HG03378 (cell line): ENCODE results near the gene STK25.

Experiments used
- ATAC-seq: cut with Tn5 transposase; IDR thresholded peaks from one replicate; pipeline ENCODE4 v1.9.1; 2021; ENCODE audit warnings: mild to moderate bottlenecking, moderate library complexity; ENCODE audit not compliant: unreplicated experiment

STK25 gene

DNA sequence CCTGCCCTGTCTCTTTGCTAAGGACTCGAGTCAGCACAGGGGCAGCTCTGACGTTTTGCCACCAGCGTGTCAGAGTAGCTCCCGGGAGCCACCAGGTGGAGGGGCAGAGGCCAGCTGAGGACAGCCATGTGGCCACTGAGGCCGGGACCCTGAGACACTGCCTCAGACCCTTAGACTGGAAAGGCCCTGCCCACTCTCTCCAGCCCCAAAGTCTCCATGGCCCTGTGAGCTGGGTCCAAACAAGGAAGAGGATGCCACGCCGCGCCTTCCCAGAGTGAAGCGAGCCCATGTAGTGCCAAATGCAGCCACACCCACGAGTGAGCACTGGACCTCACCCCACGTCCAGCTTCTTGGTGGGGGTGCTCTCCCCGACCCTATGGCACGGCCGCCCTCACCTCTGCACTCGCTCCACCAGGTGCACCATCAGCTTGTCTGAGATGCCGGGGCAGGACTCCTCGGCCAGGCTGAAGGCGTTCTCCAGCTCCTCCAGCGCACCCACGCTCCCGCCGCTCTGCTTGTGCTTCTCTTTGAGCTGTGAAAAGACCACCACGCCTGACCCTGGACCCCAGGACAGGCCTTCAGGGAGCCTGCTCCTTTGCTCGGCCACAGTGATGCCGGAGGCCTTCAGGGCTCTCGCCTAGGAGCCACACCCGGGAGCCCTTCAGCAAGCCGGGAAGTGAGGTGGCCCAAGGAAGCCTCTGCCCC lies 12.2 kb downstream of the STK25 start:
- no peak for ATAC-seq

DNA sequence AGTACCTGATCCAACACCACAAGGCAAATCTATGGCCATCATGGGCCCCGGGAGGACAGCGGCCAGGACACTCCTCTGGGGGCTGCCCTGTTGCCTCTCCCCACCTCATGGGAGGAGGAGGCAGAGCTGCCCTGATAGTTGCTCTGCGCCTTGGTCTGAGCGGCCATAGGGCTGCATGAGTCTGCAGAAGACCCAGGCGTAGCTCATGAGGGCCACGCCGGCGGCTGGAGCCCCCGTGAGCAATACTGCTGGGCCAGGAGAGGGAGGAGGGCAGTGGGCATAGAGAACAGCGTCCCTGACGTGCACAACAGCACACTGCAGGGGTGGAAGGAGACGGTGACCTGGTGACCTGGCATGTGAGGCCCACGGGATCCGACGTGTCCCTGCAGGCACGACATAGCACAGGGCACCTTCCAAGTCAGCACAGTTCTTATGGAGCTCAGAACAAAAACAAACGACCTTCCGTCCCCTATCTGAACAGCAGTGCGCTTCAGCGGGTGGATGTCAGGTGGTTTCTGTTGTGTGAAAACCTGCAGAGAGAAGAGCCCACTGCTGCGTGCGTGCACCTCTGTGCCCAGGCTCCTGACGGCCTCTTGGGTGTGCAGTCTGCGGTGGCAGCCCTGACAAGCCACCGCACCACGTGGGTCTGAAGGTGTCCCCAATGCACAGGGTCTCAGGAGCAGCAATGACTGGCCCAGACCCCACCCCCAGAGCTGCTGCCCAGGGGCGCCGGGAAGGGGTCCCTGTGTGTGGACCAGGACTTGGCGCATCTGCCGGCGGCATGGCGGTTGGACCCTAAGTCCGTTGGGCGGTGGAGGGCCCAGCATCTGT lies 13.0 kb downstream of the STK25 start:
- ATAC-seq, result no peak

DNA sequence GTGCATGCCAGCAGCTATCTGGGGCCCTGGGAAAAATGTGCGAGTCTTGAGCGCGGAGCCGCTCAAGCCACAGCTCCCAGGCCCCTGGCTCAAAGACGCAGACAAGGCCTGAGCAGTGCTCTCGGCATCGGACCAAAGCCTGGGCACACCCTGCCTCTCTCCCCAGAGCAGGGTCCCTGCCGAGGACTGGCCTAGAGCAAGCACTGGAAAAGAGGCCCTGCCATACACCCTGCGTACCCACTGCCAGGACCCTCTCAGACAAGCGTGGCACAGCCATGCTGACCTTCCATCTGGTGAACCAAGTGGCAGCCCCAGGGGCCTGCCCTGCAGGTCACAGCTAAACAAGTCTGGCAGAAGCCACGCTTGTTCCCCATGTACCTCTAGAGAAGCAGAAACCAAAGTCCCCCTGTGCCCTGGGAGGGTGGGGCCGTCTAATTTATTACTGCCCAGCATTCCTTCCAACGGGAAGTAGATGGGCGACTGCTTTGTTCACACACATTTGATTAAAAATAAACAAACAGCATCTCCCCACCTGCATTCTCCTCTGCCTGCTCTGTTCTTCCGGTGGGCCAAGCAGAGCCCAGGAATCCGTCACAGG lies 14.0 kb downstream of the STK25 start:
- ATAC-seq, result no peak

DNA sequence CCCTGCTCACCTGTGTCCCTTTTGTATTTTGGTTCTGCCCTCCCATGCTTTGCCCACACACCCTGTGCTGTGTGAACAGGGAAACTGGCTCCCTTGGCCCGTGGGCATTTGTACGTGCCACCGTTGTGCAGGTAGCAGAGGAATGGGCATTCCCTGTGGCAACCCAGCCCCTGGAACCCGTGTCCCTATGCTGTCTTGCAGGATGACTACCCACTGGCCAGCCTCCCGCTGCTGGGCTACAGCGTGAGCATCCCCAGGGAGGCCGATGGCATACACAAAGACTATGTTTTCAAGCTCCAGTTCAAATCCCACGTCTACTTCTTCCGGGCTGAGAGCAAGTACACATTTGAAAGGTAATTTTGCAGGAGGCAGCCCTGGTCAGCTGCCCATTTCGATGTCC lies 15.3 kb downstream of the STK25 start:
- no peak for ATAC-seq

DNA sequence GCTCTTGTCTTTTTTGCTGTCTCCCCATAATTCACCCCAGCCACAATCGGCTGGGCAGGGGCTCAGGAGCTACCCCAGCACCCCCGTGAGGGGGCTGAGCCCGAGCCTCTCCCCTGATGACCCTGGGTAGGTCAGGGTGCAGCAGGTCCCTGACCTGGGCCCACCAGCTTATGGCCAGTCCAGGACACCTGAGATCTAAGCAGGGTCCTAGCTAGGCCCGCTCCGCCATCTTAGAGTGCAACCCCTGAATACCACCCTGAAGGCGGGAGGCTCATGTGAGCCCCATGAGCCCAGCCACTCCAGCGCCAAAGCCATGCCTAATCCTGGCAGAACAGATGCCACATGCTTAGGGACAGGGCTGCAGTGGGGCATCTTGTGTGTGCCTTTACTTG lies 16.2 kb downstream of the STK25 start:
- no peak for ATAC-seq

DNA sequence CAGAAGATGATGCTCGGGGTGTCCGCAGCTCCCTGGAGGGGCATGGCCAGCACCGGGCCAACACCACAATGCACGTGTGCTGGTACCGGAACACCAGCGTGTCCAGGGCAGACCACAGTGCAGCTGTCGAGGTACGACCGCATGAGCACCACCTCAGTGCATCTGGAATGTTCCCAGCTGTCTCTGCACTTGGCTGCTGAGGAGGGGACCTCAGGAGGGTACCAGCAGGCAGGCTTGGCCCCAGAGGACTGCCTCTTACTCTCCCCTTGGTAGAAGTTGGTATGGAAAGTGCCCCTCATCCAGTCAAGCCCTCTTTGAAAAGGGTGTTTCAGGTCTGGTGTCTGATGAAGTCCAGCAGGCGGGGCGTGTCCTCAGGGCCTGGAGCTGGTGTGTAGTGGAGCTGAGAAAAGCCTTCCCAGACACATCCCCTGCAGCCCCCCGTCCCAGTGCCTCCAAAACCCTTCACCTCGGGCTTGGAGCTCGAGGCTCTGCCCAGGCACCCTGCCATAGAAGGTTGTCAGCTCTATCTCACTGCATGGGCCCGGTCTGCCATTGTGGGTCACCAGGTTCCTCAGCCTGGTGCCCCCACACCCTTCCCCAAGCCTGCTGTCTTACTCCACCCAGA lies 16.7 kb downstream of the STK25 start:
- no peak for ATAC-seq

DNA sequence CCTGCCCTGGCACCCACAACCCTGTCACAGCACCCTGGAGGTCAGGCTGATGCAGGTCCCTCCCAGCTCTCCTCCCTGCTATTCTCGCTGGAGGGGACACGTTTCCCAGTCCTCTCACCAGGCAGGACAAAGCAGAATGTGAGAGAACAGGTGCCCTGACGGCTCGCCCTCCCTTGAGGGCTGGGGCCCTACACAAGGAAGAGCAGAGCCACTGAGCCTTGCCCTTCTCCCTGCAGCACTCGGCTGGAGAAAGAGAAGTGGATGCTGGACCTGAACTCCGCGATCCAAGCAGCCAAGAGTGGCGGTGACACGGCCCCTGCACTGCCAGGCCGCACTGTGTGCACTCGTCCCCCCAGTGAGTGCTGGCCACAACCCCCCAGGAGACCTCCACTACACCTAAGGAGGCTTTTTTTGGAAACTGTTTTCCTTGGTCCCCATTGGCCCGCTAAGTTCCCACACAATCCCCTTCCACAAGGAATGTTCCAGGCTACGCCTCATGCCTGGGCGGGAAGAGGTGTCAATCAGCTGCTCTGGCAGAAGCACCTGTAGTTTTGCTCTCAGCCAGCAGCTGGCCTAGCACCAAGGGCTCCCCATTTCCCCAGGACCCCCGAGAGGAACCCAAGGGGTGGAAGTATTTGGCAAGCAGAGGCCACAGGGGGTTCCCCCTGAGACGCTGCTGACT lies 17.4 kb downstream of the STK25 start:
- no peak for ATAC-seq

DNA sequence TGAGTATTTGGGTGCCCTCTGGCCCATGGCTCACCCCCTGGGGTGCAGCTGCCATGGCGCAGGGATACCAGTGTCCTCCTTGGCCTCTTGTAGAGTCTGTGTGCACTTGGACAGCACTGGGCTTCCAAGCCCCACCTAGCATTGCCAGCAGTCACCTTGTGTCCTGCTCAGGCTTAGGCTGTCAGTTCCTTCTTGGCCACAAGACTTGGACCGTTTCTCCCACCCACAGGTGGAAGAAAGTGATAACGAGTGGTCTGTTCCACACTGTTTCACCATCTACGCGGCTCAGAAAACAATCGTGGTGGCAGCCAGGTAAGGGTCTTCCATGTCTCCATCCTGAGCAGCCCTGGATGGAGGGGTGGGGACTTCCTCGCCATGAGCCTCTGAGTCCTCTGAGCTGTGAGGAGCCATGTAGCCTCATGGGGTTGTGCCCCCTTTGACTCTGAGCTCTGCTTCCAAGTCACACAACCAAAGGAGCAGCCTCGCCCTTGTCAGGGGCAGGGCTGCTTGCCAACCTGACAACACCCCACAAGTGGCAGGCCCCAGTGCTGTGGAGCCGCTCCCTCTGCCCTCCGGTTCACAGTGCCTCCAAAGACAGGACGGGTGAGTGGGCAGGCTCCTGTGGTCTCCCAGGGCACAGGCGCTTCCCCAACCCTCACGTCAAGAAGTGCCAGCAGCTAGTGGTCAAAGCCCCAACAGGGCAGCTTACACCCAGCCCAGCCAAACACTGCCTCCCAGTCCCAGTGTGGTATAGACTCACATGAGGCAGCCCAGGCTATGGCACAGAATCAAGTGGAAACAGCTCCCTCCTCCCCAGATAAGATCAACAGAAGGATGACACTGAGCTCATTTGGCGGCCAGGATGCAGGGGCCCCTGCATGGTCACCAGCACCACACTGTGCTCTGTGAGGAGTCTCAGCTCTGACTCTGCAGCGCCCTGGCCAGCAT lies 18.4 kb downstream of the STK25 start:
- no peak for ATAC-seq

DNA sequence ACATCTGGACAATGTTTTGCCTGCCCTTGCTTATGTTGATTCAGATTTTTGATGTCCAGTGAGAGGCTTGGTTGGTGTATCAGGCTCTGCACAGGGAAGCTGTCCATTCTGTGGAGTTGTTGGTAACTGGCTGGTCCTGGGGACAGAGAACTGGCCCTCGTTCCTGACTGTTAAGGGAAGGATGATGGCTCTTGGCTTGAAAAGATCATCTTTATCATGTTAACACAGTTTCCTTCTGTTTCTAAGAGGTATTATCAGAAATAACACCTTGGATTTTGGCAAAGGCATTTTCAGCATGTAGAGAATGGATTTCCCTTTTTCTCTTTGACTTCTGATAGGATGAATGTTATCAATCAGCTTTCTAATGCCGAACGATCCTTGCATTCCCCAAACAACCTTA lies 19.3 kb downstream of the STK25 start:
- no peak for ATAC-seq

DNA sequence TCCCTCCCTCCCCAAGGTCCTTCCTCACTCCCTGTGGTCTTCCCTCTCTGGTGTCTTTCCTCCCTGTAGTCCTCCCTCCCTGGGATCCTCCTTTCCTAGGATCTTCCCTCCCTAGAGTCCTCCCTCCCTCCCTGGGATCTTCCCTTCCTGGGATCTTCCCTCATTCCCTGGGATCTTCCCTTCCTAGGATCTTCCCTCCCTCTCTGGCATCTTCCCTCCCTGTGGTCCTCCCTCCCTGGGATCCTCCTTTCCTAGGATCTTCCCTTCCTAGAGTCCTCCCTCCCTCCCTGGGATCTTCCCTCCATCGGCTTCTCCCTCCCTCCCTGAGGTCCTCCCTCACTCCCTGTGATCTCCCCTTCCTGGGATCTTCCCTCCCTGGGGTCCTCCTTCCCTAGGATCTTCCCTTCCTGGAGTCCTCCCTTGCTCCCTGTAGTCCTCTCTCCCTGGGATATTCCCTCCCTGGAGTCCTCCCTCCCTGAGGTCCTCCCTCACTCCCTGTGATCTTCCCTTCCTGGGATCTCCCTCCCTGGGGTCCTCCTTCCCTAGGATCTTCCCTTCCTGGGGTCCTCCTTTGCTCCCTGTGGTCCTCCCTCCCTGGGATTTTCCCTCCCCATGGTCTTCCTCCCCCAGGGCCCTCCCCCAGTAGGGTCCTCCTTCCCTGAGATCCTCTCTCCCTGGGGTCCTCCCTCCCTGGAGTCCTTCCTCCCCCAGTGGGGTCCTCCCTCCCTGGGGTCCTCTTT lies 23.0 kb downstream of the STK25 start:
- no peak for ATAC-seq

DNA sequence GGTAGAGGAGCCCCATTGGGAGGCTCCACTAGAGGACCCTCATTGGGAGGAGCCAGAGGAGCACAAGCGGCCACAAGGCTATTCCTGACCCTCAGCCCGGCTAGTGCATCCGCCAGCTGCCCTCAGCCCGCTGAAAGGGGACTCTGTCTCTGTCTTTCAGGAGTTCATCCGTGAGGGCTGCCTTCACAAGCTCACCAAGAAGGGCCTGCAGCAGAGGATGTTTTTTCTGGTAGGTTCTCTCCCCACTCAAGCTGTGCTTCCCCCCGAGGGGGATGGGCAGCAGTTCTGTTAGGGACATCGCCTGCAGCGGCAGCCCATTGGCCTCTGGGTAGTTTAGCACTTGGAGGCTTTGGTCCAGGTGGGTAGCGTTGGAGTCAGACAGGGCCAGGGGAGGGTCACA lies 25.1 kb downstream of the STK25 start:
- no peak for ATAC-seq

DNA sequence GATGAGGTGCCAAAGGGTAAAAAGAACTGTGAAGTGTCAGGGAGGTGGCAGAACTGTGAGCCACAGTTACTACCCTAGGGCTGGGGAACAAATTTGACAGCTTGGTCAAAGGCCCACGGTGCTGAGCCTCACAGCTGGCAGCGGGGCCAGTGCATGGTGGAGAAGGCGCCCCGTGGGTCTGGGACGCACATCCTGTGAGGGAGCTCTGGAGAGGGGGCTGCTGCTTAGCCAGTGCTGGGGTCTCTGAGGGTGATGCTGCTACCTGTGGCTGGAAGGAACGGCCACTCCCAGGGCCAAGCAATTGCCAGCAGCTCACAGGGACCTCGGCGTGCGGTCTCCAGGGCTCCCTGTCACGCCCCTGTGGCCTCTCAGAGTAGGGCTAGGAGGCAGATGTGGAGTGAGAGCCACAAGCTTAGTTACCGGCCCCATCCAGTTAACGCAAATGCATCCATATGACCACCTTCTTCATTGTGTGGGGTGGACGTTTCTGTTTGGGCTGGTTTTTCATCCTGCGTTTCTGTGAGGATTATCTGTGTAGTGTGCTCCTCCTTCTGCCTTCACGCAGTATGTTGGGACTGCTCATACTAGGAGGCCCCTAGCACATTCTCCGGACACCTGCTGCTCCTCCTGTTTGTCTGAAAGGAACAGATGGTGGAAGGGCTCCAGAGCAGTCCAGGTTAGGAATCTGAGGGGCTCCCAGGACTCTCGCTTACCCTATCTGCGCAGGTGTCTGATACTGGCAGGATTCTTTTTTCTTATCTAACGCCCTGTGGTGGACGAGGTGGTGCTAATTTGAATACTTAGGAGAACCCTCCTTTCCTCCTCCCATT lies 26.0 kb downstream of the STK25 start:
- no peak for ATAC-seq

DNA sequence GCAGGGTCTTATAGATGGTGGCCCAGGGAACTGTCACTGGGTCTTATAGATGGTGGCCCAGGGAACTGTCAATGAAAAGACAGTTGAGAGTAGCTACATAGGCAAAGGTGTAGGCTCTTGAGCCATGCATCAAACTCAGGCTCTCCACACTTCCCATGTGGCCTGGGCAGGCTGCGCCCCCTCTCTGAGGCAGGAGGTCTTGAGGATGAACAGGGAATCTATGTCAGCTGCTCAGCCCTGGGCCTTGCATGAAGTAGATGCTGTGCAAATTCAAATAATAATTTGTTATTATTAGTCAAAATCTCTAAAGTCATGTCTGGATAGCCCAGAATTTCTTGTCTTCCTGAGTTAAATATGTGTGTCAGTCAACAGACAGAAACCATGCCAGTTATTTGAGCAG lies 26.7 kb downstream of the STK25 start:
- ATAC-seq, result no peak

DNA sequence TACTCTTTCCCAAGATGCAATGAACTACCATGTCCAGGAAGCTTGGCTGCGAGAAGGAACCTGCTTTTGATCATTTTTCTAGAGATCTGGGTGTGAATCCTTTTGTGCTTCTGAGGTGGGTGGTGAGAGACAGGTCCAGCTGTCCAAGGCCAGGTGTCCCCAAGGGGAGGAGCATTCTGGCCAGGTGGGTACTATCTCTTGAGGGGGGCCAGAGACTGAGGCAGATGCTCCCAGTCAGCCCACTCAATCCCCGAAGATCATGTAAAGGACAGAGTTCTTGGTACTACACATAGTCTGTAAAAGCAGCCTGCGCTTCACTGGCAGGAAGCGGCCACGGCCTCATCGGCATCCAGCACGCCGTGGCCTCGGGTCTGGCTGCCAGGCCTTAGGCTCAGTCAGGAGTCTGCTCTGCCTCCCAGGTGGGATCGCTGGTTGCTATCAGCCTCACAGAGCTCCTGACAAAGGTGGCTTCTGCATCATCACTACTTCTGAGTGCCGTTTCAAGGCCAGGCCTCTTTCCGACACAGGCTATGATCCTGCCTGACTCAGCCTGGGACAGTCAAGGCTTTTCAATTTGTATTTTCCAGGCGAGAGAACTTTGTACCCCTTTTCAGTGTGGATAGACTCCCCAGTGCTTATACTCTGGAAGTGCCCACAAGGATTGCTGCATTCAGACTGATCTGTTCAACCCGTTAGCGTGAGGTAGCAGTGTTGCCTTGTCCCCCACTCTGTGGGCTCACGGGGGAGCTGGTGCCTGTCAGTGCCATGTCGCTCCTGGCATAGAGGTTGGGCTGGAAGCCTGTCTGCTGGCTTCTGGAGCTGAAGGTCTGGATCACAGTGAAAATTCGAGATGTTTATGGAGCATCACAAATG lies 29.1 kb downstream of the STK25 start:
- ATAC-seq, result no peak

DNA sequence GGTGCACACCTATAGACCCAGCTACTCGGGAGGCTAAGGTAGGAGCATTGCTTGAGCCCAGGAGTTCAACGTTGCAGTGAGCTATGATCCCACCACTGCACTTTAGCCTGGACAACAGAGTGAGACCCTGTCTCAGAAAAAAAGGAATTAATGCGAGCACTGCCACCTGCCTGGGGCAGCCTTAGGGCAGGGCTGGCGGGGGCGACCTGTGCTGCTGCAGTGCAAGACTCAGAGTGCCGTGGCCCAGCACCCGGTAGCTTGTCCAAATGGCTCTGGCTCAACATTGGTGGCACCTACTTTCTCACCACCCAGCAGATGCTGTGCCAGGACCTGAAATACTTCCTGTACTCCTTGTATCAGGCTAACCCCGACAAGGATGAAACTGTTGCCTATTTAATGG lies 30.2 kb downstream of the STK25 start:
- ATAC-seq, result no peak

DNA sequence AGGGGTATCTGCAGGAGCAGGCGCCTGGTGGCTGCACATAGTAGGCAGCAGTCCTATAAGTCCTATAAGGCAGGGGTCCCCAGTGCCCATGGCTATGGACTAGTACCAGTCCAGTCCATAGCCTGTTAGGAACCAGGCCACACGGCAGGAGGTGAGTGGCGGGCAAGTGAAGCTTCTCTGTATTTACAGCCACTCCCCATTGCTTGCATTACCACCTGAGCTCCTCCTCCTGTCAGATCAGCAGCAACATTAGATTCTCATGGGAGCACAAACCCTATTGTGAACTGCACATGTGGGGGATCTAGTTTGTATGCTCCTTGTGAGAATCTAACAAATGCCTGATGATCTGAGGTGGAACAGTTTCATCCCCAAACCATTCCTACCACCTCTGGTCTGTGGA lies 33.1 kb downstream of the STK25 start:
- ATAC-seq, result no peak

DNA sequence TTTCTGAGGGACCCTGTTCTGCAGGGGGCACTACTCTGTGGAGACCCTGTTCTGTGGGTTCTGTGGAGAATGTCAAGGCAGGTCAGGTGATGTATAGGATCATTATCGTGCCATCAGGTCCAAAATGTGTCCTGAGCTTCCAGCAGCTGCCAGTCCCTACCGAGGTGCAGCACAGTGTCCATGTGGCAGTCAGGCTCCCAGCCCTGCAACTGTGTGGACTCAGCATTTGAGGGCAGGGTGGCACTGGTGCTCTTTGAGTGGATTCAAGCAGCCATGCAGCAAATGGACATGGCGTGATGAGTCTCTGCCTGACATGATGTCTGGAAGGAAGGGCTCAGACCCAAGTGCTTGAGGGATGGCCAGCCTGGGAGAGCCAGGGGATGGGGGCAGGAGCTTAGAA lies 35.0 kb downstream of the STK25 start:
- no peak for ATAC-seq

DNA sequence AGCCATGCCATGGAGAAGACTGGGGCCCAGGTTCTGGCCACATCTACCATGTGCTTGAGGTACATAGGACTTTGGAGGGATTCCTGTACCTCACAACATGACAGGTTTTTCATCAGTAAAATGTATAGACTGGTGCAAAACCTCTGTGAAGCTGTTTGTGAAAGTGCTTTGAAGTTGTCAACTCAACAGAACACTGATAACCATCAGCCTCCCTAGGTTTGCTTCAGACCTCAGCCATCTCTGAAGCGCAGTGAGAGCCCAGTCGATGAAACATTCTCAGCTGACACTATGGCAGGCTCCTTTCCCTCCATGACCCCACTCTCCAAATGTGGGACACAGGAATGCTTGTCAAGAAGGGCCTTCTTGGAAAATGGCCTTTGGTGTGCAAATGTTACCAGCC lies 38.6 kb downstream of the STK25 start:
- ATAC-seq, result no peak
